ENCODE measurements around the gene CHMP6.
"Not testable (repeated sequence)": the region's sequence is repeated elsewhere in the genome, so short reads cannot be mapped to it uniquely, and the experiment has no call there.

Gene CHMP6

GRCh38 chr17:81006891-81007290 is 15.2 kb downstream of the CHMP6 start:
- H3K27me3 ChIP-seq (ENCODE audit: insufficient read depth, low read length): no peaks in the 10 kb centered on the region
- no peak overlapping the region for H2AFZ ChIP-seq (ENCODE audit: low read depth, low read length)
- H3K36me3 ChIP-seq (ENCODE audit: insufficient read depth, low read length): no peaks in the 10 kb centered on the region
- peaks cover 11% of the 10 kb centered on the region for H3K4me1 ChIP-seq (ENCODE audit: insufficient read depth, low read length)
- H3K9me3 ChIP-seq (ENCODE audit: low read length): no peaks in the 10 kb centered on the region
- no peak overlapping the region for H3K4me3 ChIP-seq (ENCODE audit: low read length)

- Histone ChIP-seq H3K4me3 (ENCODE audit: low read length) (no peak overlapping the region), H2AFZ (ENCODE audit: low read depth, low read length) (no peak overlapping the region), H3K4me1 (ENCODE audit: insufficient read depth, low read length) (peaks cover 11% of the 10 kb centered on the region), H3K27me3 (ENCODE audit: insufficient read depth, low read length) (no peaks in the 10 kb centered on the region), H3K9me3 (ENCODE audit: low read length) (no peaks in the 10 kb centered on the region), H3K36me3 (ENCODE audit: insufficient read depth, low read length) (no peaks in the 10 kb centered on the region)
Observed at GRCh38 chr17:81008140-81008539, 16.5 kb downstream of the CHMP6 start.

GRCh38 chr17:81009136-81009535 is 17.5 kb downstream of the CHMP6 start:
- H3K4me1 ChIP-seq (ENCODE audit: insufficient read depth, low read length): peaks cover 6% of the 10 kb centered on the region
- H3K36me3 ChIP-seq (ENCODE audit: insufficient read depth, low read length): no peaks in the 10 kb centered on the region
- H3K27me3 ChIP-seq (ENCODE audit: insufficient read depth, low read length): no peaks in the 10 kb centered on the region
- no peak overlapping the region for H2AFZ ChIP-seq (ENCODE audit: low read depth, low read length)
- no peaks in the 10 kb centered on the region for H3K9me3 ChIP-seq (ENCODE audit: low read length)
- H3K4me3 ChIP-seq (ENCODE audit: low read length): no peak overlapping the region

- Histone ChIP-seq H3K4me1 (ENCODE audit: insufficient read depth, low read length) (no peaks in the 10 kb centered on the region), H3K4me3 (ENCODE audit: low read length) (no peak overlapping the region), H3K9me3 (ENCODE audit: low read length) (no peaks in the 10 kb centered on the region), H3K27me3 (ENCODE audit: insufficient read depth, low read length) (no peaks in the 10 kb centered on the region), H2AFZ (ENCODE audit: low read depth, low read length) (no peak overlapping the region), H3K36me3 (ENCODE audit: insufficient read depth, low read length) (no peaks in the 10 kb centered on the region)
Observed at GRCh38 chr17:81010935-81011334, 19.3 kb downstream of the CHMP6 start.

- H3K36me3 ChIP-seq (ENCODE audit: insufficient read depth, low read length): no peaks in the 10 kb centered on the region
- H3K4me1 ChIP-seq (ENCODE audit: insufficient read depth, low read length): no peaks in the 10 kb centered on the region
- no peaks in the 10 kb centered on the region for H3K9me3 ChIP-seq (ENCODE audit: low read length)
- H3K27me3 ChIP-seq (ENCODE audit: insufficient read depth, low read length): no peaks in the 10 kb centered on the region
- H3K4me3 ChIP-seq (ENCODE audit: low read length): no peak overlapping the region
- H2AFZ ChIP-seq (ENCODE audit: low read depth, low read length): no peak overlapping the region
Observed at GRCh38 chr17:81011951-81012350, 20.3 kb downstream of the CHMP6 start.

- no peaks in the 10 kb centered on the region for H3K27me3 ChIP-seq (ENCODE audit: insufficient read depth, low read length)
- H2AFZ ChIP-seq (ENCODE audit: low read depth, low read length): no peak overlapping the region
- H3K4me1 ChIP-seq (ENCODE audit: insufficient read depth, low read length): peaks cover under 1% of the 10 kb centered on the region
- no peaks in the 10 kb centered on the region for H3K9me3 ChIP-seq (ENCODE audit: low read length)
- H3K4me3 ChIP-seq (ENCODE audit: low read length): no peak overlapping the region
- H3K36me3 ChIP-seq (ENCODE audit: insufficient read depth, low read length): no peaks in the 10 kb centered on the region
Observed at GRCh38 chr17:81012574-81013447, 21.2 kb downstream of the CHMP6 start.

GRCh38 chr17:81013642-81014041 is 22.0 kb downstream of the CHMP6 start:
- Histone ChIP-seq H3K36me3 (ENCODE audit: insufficient read depth, low read length) (no peaks in the 10 kb centered on the region), H2AFZ (ENCODE audit: low read depth, low read length) (no peak overlapping the region), H3K4me1 (ENCODE audit: insufficient read depth, low read length) (peaks cover 3% of the 10 kb centered on the region), H3K9me3 (ENCODE audit: low read length) (no peaks in the 10 kb centered on the region), H3K4me3 (ENCODE audit: low read length) (no peak overlapping the region), H3K27me3 (ENCODE audit: insufficient read depth, low read length) (no peaks in the 10 kb centered on the region)

- Histone ChIP-seq H3K9me3 (ENCODE audit: low read length) (no peaks in the 10 kb centered on the region), H3K27me3 (ENCODE audit: insufficient read depth, low read length) (no peaks in the 10 kb centered on the region), H2AFZ (ENCODE audit: low read depth, low read length) (no peak overlapping the region), H3K36me3 (ENCODE audit: insufficient read depth, low read length) (no peaks in the 10 kb centered on the region), H3K4me3 (ENCODE audit: low read length) (no peak overlapping the region), H3K4me1 (ENCODE audit: insufficient read depth, low read length) (peaks cover 9% of the 10 kb centered on the region)
Observed at GRCh38 chr17:81015136-81015535, 23.5 kb downstream of the CHMP6 start.

- H3K36me3 ChIP-seq (ENCODE audit: insufficient read depth, low read length): no peaks in the 10 kb centered on the region
- H3K4me1 ChIP-seq (ENCODE audit: insufficient read depth, low read length): peaks cover 9% of the 10 kb centered on the region
- no peaks in the 10 kb centered on the region for H3K9me3 ChIP-seq (ENCODE audit: low read length)
- H3K27me3 ChIP-seq (ENCODE audit: insufficient read depth, low read length): no peaks in the 10 kb centered on the region
- no peak overlapping the region for H2AFZ ChIP-seq (ENCODE audit: low read depth, low read length)
- H3K4me3 ChIP-seq (ENCODE audit: low read length): no peak overlapping the region
Observed at GRCh38 chr17:81016575-81016974, 24.9 kb downstream of the CHMP6 start.

GRCh38 chr17:81017330-81017729 is 25.7 kb downstream of the CHMP6 start:
- not testable (repeated sequence) for H3K9me3 ChIP-seq (ENCODE audit: low read length); H3K4me1 ChIP-seq (ENCODE audit: insufficient read depth, low read length); H3K27me3 ChIP-seq (ENCODE audit: insufficient read depth, low read length); H2AFZ ChIP-seq (ENCODE audit: low read depth, low read length); H3K36me3 ChIP-seq (ENCODE audit: insufficient read depth, low read length)
- H3K4me3 ChIP-seq (ENCODE audit: low read length): peak overlapping the region; percentile 52

- no peaks in the 10 kb centered on the region for H3K27me3 ChIP-seq (ENCODE audit: insufficient read depth, low read length)
- no peaks in the 10 kb centered on the region for H3K9me3 ChIP-seq (ENCODE audit: low read length)
- peaks cover 9% of the 10 kb centered on the region for H3K4me1 ChIP-seq (ENCODE audit: insufficient read depth, low read length)
- H2AFZ ChIP-seq (ENCODE audit: low read depth, low read length): peak overlapping the region; percentile 78
- no peaks in the 10 kb centered on the region for H3K36me3 ChIP-seq (ENCODE audit: insufficient read depth, low read length)
- H3K4me3 ChIP-seq (ENCODE audit: low read length): peak overlapping the region; percentile 52
Observed at GRCh38 chr17:81018044-81018802, 26.6 kb downstream of the CHMP6 start.

GRCh38 chr17:81019563-81020442 is 28.2 kb downstream of the CHMP6 start:
- Histone ChIP-seq H2AFZ (ENCODE audit: low read depth, low read length) (no peak overlapping the region), H3K4me3 (ENCODE audit: low read length) (no peak overlapping the region), H3K9me3 (ENCODE audit: low read length) (no peaks in the 10 kb centered on the region), H3K36me3 (ENCODE audit: insufficient read depth, low read length) (no peaks in the 10 kb centered on the region), H3K4me1 (ENCODE audit: insufficient read depth, low read length) (peaks cover 9% of the 10 kb centered on the region), H3K27me3 (ENCODE audit: insufficient read depth, low read length) (no peaks in the 10 kb centered on the region)

- Histone ChIP-seq H3K9me3 (ENCODE audit: low read length) (no peaks in the 10 kb centered on the region), H3K27me3 (ENCODE audit: insufficient read depth, low read length) (no peaks in the 10 kb centered on the region), H3K4me3 (ENCODE audit: low read length) (no peak overlapping the region), H3K4me1 (ENCODE audit: insufficient read depth, low read length) (peaks cover 10% of the 10 kb centered on the region), H3K36me3 (ENCODE audit: insufficient read depth, low read length) (no peaks in the 10 kb centered on the region), H2AFZ (ENCODE audit: low read depth, low read length) (no peak overlapping the region)
Observed at GRCh38 chr17:81020443-81020766, 28.8 kb downstream of the CHMP6 start.
